T-helper 2 cell treated with Interferon-gamma antibody and Interleukin-4, amounts not matched to agents 100 ng/mL and 5 ng/mL, for 36 hours (primary cell): ENCODE measurements around the gene CYTH1. TPM values are rescaled to one million over a fixed set of nuclear protein-coding genes. Genes with fewer than 3 reads are reported as not detected.

Source experiments
- intact Hi-C: fragments of 100-400 bp; cut with micrococcal nuclease; formaldehyde crosslinking; loops from one replicate; pipeline ENCODE4 v1.15.1; 2023
- total RNA-seq: library from RNA; stranded (reverse); gene quantifications from 2 replicates; pipeline ENCODE4 v1.2.3, GENCODE V29; 2022

Gene CYTH1
- total RNA-seq, 1 donor from 2014 or later, result 182 TPM

GRCh38 chr17:78658281-78658785, 123.7 kb downstream of the CYTH1 start:
- intact Hi-C loops, result no loop called here

GRCh38 chr17:78655251-78655940, 126.7 kb downstream of the CYTH1 start:
- intact Hi-C loops, result no loop called here

GRCh38 chr17:78654325-78654724, 127.7 kb downstream of the CYTH1 start:
- intact Hi-C loops, result no loop called here

GRCh38 chr17:78653382-78653781, 128.7 kb downstream of the CYTH1 start:
- intact Hi-C loops, result no loop called here

GRCh38 chr17:78652913-78653312, 129.2 kb downstream of the CYTH1 start:
- intact Hi-C loops, result no loop called here

GRCh38 chr17:78652024-78652423, 130.0 kb downstream of the CYTH1 start:
- intact Hi-C loops, result no loop called here

- intact Hi-C loops, result no loop called here
Measured at GRCh38 chr17:78651554-78651953, 130.5 kb downstream of the CYTH1 start.

- intact Hi-C loops, result no loop called here
Measured at GRCh38 chr17:78650093-78650715, 131.9 kb downstream of the CYTH1 start.

GRCh38 chr17:78648293-78648692, 133.8 kb downstream of the CYTH1 start:
- intact Hi-C loops, result no loop called here

GRCh38 chr17:78647032-78647431, 135.0 kb downstream of the CYTH1 start:
- intact Hi-C loops, result no loop called here

- intact Hi-C loops, result no loop called here
Measured at GRCh38 chr17:78645421-78646295, 136.4 kb downstream of the CYTH1 start.

- intact Hi-C loops, result no loop called here
Measured at GRCh38 chr17:78644931-78645351, 137.1 kb downstream of the CYTH1 start.

GRCh38 chr17:78644224-78644623, 137.8 kb downstream of the CYTH1 start:
- intact Hi-C loops, result no loop called here

GRCh38 chr17:78643326-78643725, 138.7 kb downstream of the CYTH1 start:
- intact Hi-C loops, result no loop called here

GRCh38 chr17:78642707-78643106, 139.4 kb downstream of the CYTH1 start:
- intact Hi-C loops, result no loop called here

- intact Hi-C loops, result no loop called here
Measured at GRCh38 chr17:78641666-78642065, 140.4 kb downstream of the CYTH1 start.

- intact Hi-C loops, result no loop called here
Measured at GRCh38 chr17:78641243-78641642, 140.8 kb downstream of the CYTH1 start.

- intact Hi-C loops, result no loop called here
Measured at GRCh38 chr17:78640700-78641099, 141.4 kb downstream of the CYTH1 start.

- intact Hi-C loops, result no loop called here
Measured at GRCh38 chr17:78637643-78638420, 144.2 kb downstream of the CYTH1 start.

- intact Hi-C loops, result no loop called here
Measured at GRCh38 chr17:78637146-78637545, 144.9 kb downstream of the CYTH1 start.

- intact Hi-C loops, result no loop called here
Measured at GRCh38 chr17:78634154-78634553, 147.9 kb downstream of the CYTH1 start.
